ACHN (cell line): Measurements from ENCODE around the gene SMYD1.

ENCODE experiments used
- DNase-seq: peaks from one replicate; pipeline ENCODE4 v3.0.0-alpha.2; 2015
- in situ Hi-C: cut with HindIII; loops from 2 replicates; pipeline ENCODE4 v1.10.0; 2017; ENCODE audit warnings: low sequenced_read_pairs, low pct_ligation_motif_present, low pct_unique_long_range_greater_than_20kb

Gene SMYD1

DNA sequence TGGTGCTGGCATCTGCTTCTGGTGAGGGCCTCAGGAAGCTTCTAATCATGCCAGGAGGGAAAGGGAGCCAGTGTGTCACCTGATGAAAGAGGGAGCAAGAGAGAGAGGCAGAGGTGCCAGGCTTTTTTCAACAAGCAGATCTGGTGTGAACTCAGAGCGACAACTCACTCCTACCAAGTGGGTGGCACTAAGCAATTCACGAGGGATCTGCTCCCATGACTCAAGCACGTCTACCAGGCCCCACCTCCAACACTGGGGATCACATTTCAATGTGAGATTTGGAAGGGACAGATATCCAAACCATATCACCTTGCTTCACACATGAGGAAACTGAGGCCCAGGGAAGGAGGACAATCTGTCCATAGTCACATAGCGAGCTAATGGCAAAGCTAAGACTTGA is 41.2 kb downstream of the SMYD1 start:
- in situ Hi-C loops: no loop called here
- no peak for DNase-seq

DNA sequence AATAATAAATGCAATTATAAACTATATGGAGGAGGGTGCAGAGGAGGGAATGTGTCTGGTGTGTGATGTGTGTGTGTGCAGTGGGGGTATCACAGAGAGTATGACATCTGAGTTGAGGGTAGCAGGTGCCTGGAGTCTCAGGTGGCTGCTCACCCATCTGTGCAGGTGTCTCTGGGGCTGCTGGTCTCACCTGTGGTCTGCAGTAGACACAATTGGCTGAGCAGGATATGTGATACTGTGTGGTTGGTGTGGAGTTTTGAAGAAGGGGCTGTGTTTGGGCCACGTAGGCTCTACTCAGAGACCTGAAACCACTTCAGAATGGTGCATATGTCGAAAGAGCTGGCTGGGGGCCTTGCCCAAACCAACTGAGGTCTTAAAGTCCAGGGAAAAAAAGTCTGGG is 43.2 kb downstream of the SMYD1 start:
- in situ Hi-C loops: no loop called here

DNA sequence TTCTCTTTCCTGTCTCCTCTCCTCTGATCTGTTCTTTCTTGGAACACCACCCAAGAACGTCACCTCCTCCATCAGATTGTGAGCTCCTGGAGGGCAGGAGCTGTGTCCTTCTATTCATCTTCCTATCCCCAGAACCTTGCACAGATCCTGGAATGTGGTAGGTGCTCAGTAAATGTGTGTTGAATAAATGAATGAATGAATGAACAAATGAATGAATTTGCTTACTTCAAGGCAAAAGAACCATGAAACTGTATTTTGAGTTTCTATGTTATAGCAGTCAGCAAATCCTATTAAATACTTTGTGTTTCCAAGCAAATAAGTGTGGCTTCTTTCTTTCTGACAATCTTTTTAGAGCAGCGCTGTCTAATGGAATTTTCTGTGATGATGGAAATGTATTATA is 45.4 kb downstream of the SMYD1 start:
- in situ Hi-C loops: no loop called here
- DNase-seq: no peak

More for the DNA sequence above, 43.2 kb downstream of the SMYD1 start:
- DNase-seq: no peak

DNA sequence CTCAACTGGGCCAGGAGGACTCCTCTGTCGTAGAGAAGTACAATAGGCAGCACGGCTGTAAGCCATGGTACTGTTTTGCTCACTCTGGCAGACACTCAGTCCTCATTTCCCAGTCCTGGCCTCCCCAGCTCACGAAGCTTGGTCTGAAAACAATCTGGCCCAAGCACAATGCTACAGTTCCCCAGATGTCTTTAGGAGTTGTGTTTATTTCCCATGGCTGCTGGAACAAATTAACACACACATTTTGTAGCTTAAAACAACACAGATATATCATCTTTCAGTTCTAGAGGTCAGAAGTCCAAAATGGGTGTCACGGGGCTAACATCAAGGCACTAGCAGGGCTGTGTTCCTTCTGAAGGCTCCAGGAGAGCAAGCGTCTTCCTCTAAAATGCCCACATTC is 47.3 kb downstream of the SMYD1 start:
- DNase-seq: no peak
- in situ Hi-C loops: no loop called here

DNA sequence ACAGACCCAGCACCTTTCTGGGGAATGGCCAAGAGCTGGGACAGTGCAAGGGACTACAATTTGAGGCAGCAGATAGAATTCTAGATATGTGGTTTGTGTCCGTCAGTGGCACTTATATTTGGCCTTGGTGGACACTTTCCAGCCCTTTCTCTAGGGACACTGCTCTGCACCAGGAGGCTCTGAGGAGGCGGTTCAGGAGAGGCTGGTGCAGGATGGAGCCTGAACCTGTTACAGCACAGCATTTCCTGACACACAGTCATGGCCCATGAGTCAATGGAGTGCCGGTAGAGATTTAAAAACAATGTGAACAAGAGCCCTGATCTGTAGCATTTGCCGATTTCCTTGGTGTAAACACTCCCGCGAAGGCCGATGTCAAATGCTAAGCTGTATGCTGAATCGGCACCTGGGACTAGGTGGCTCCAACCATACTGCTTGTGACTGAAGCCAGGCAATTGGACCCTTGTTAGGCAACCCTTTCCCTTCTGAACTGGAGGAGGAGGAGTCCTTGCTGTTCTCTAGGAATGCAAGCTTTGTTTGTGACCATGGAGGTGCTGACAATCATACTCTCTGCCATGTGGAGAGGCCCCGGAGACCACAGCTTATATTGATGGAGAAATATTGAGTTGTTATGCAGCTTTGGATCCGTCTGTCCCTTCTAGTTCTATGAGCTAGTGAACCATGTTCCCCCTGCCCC is 48.3 kb downstream of the SMYD1 start:
- no peak for DNase-seq
- in situ Hi-C loops: no loop called here

DNA sequence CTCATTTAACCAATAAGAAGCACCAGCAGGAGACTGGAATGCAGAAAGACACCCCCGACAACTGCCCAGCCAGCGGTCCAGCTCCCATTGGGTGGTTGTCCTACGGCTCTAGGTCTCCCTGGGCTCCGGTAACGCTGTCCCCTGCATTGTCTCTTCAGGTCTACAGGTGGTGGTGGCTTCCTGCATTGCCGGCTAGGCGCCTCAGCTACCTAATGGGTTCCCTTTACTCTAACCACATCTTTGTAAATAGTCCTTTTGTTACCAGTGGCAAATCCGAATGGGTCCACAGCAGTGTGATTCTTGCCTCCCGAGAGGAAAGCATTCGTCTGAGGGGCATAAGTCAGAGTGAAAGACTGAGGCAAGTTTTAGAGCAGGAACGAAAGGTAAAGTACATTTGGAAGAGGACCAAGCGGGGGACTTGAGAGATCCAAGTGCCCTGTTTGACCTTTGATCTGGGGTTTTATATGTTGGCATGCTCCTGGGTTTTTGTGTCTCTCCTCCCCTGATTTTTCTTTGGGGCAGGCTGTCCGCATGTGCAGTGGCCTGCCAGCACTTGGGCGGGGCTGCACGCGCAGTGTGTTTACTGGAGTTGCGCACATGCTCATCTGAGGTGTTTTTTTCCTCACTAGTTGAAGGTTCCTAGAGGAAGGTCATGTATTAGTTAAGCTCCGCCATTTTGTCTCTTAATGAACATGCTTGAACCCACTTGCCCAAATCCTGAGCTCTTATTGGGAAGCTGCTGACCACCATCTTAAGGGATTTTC is 49.2 kb downstream of the SMYD1 start:
- in situ Hi-C loops: no loop called here
- DNase-seq: no peak

DNA sequence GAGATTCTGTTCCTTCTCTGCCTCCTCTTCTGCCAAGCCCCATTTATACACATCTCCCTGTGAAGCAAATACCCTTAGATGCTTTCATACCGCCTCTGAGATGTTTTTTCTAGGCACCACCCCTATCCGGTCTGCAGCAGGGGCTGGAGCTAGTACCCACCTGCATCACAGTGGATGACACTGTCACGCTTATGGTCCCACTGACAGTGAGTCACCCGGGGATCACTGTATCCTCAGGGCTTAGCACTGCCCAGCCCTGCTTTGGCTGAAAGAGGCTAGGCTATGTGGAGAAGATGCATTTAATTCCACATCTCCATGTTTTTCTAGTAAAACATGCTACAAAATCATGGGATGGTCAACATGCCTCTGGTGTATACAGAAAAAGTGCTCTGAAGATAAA is 50.3 kb downstream of the SMYD1 start:
- in situ Hi-C loops: no loop called here
- DNase-seq: no peak

DNA sequence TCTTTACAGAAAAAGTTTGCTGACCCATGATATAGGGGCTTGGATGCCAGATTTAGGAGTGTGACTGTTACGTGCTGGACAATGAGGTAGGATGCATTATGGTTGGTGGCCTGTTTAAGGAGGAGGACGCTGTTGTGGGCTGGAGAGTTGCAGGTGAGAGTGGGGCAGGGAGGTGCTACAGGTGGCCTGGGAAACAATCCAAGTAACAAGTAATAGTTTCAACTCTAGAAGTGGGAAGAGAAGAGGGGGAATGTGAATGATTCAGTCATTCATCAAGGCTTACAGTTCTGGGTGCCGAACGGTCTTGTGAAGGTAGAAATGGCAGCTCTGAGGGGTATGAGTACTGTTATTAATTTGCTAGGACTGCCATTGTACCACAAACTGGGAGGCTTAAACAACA is 54.1 kb downstream of the SMYD1 start:
- in situ Hi-C loops: no loop called here
- DNase-seq: no peak

DNA sequence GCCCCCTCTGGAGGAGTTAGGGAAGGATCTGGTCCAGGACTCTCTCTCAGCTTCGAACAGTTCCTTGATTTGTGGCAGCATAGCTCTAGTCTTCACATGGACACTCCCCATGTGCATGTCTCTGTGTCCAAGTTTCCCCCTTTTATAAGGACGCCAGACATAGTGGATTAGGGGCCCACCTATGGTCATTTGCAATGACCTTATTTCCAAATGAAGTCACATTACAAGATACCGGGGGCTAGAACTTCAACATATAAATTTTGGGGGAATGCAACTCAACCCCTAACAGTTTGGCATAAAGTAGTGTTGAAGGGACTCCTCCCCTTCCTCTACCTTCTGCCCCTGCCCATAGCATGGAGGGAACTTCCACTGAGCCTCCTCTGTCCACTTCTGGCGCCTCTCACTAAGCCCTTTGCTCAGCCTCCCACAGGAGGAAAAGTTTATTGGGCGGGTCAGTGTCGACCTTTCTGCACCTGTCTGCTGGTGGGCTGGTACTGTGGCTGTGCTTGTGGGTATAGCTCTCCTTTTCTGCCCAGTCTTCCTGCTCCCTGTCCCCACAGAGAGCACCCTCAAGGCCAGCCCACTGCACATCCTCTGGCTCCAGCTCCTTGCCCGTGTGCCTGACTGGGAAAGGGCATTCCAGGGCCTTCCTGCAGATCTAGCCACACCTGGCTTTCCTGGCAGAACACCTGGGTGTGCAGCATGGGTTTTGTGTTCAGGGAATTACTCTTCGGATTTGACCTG is 54.7 kb downstream of the SMYD1 start:
- DNase-seq: no peak
- in situ Hi-C loops: no loop called here

DNA sequence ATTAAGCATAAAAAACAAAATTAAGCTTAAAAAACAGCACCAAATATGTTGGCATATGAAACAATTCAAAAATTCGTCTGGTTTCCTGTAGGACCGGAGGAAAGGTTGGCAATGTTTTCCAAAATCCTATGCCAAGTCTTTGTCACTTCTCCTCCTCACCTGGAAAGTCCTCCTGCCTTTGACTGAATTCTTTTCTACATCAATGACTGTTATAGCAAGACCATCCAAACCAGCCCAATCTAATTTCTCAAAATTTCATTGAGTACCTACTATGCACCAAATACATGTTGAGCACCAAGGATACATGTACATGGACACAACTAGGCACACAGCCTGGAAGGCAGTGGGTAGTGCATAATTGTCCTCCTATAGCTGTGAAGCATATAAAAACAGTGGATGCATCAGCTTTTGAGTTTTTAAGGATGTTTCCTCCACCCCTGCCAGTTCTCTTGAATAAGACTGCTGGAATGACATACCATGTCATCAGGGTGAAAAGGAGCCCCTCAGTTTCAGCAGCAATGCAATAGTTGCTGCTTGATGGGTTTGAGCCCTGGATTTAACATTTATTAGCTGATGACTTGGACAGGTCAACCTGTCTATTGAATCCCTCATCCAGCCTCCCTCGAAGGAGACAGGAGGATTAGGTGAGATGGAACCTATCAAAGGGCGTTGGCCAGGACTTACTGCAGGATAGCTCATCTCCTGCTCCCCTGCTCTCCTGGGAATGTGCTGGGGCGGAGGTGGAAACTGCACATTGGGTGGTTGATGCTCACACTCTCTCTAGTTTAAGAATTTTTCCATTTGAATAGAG is 55.7 kb downstream of the SMYD1 start:
- DNase-seq: no peak
- in situ Hi-C loops: no loop called here

DNA sequence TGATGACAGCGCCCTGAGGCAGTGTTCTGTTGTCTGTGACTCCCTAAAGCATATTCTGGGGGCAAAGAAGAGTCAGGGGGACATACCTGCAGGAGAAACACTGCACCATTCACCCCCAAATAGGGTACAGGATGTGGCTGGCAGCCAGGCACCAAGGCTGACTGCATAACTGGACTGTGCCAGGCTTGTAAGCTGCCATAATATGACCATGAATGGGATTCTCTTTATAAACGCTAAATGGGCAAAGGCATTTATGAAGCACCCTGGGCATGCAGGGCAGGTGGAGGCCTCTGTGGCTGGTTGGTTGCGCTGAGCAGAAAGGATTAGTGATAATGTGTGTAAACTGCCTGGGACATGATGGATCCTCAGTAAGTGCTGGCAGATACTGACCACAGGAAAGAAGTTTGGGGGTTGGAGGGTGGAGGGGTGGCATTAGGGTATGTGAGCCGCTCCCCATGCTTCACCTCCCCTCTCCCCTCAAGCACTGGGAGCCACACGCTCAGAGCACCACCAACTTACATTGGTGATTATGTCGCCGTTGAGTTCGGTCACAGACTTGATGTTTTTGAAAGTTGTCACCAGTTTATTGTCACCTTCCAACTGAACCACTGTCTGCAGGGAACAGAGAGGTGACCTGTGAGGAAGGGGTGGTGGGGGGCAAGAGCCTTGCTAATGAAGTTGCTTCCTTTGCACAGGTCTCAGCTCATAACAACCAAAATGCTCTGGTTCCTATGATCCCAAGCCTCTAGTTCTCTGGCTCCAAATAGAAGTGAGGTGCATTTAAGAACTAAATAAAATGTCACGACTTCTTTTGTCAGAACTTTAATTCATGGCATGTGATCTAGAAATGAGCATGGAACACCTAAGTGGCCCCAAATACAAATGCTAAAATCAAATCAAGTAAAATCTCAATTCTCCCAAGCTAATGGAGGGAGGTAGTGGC is 56.6 kb downstream of the SMYD1 start:
- no peak for DNase-seq
- in situ Hi-C loops: no loop called here

DNA sequence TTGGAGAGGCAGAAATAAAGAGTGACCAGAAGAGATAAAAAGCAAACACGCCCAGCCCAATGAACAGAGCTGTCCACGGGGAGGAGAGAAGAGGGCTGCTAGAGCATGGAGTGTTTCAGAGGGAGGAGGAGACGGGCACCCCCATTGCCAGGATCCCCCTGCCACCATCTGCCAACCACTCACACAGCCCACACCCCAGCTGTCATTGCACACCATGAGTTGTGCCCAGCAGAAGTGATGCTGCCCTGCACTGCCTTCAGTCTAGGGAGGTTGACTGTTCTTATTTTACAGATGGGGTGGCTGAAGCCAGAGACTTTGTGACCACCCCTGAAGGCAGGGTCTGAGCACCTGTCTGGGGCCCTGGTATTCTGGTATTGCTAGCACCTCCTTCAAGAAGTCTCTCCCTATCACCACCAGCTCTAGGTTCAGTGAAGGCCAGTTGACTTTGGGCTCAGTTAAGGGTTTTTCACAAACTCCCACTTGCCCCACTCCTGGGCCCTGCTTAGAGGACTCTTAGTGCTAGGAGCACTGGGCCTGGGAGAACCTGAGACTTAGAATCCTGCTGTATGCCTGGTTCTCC is 57.8 kb downstream of the SMYD1 start:
- in situ Hi-C loops: no loop called here
- DNase-seq: no peak

DNA sequence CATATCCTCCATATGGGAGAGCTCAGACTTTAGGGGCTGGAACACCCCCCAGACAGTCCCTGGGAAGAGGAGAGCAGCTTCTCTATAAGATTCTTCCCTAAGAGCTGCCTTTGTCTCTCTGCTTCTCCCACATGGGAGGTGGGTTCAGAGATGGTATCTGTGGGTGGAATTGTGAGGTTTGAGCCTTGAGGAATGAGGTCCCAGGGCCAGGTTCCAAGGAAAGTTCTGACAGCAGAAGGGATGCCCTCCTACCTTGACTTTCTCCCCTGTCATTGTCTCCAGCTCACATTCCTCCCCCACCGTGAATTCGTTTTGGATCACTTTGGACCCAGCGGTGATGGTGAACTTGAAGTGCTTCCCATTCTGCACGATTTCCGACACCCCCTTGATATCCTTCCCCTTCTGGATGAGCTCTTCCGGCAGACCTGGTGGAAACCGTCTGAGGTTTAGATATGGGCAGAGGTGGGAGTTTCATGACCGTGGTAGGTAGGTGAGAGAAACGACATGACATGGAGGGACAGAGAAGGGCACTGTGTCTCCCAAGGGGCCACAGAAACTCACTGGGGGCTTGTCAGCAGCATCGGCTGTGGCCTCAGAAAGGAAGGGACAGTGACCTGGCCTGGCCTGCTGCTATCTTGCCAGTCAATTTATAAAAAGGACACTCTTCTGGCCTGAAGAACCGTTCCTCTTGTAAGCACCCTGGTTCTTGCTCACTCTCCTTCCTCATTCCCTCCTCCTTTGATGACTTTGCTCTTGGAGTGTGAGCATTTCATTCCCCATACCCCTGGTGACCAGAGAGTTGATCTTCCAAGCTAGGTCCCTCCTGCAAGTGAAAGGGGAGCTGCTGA is 58.5 kb downstream of the SMYD1 start:
- no peak for DNase-seq
- in situ Hi-C loops: no loop called here

DNA sequence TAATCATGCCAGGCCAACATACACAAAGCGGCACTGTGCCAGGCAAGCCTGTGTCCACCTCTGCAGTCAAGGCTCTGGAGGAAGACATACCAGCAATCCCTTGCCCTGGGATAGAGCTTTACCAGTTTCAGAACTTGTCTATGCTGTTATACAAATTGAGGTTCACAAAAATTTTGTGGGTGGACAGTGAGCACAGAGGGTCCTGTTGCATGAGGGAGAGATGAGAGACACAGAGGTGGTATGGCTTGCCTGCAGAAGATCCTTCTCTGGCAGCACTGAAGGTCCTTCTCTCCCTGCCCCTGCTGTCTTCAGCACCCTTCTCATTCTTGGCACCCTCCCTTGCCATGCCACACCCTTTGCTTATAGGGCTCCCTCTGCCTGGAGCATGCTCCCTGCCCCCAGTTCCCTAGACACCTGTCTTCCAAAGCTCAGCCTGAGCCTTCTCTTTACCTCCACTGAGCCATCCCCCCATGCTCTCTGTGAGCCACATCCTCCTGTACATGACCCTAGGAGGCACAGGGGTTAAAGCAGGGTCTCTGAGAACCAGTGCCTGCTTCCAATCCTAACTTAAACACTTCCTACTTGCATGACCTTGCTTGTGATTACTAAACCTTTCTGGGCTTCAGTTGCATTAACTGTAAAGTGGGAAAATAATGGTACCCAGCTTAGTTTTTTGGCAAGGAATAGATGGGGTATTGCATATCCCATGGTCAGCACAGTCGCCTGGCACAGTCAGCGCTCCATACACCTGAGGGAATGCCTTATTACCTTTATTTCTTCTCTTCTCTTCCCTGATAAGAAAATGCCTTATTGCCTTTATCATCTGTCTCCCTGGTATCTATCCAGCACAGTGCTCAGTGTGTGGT is 59.4 kb downstream of the SMYD1 start:
- in situ Hi-C loops: no loop called here

DNA sequence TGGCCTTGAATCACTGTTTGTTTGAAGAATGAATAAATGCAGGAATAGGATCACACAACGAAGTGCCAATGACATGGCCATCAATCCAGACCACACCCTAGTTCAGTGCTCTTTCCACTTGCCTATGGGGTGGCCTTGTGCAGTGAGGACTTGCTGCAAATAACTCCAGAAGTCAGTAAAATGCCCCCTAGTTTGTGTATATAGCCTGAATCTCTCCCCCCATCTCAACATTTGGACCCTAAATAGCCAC is 59.9 kb downstream of the SMYD1 start:
- in situ Hi-C loops: no loop called here
- DNase-seq: no peak

More for the DNA sequence above, 59.4 kb downstream of the SMYD1 start:
- DNase-seq: no peak
